Measurements from ENCODE around the gene FAM241B. TPM values are rescaled to one million over a fixed set of nuclear protein-coding genes. Genes with fewer than 3 reads are reported as not detected.

FAM241B gene
- total RNA-seq: 2.8 TPM
- long read RNA-seq, partial matches to known transcripts: 2 of 5 reads
- long read RNA-seq, other reads (novel, unspliced or antisense): 1 of 5 reads

GRCh38 chr10:69629897-69630650 is at the start of gene FAM241B:
TSS of gene FAM241B (plus strand) at chr10:69630247. CDS start at chr10:69631744, 1,497 bp downstream.
- peak; percentile 89 for ATAC-seq
- DNase-seq: peak; percentile 73
- intact Hi-C loops (cut with micrococcal nuclease): no loop called here

GRCh38 chr10:69580435-69580834 is 49.6 kb upstream of the FAM241B start:
- ATAC-seq (no peak), DNase-seq (no peak)
- intact Hi-C loops (cut with micrococcal nuclease): no loop called here

- ATAC-seq (no peak), DNase-seq (no peak)
- intact Hi-C loops (cut with micrococcal nuclease): no loop called here
Measured at GRCh38 chr10:69583106-69583505, 46.9 kb upstream of the FAM241B start.

- DNase-seq (no peak), ATAC-seq (no peak)
- intact Hi-C loops (cut with micrococcal nuclease): no loop called here
Measured at GRCh38 chr10:69584624-69585023, 45.4 kb upstream of the FAM241B start.

GRCh38 chr10:69588358-69588757 is 41.7 kb upstream of the FAM241B start:
- intact Hi-C loops (cut with micrococcal nuclease): no loop called here
- ATAC-seq (no peak), DNase-seq (no peak)

GRCh38 chr10:69600761-69601330 is 29.2 kb upstream of the FAM241B start:
- intact Hi-C loops (cut with micrococcal nuclease): no loop called here
- no peak for ATAC-seq
- DNase-seq: no peak

GRCh38 chr10:69609077-69609476 is 21.0 kb upstream of the FAM241B start:
- no peak for DNase-seq
- ATAC-seq: no peak
- intact Hi-C loops (cut with micrococcal nuclease): no loop called here

GRCh38 chr10:69612760-69613159 is 17.3 kb upstream of the FAM241B start:
- no peak for ATAC-seq
- intact Hi-C loops (cut with micrococcal nuclease): no loop called here
- DNase-seq: no peak

GRCh38 chr10:69614130-69614529 is 15.9 kb upstream of the FAM241B start:
- DNase-seq (no peak), ATAC-seq (no peak)
- intact Hi-C loops (cut with micrococcal nuclease): no loop called here

GRCh38 chr10:69616358-69616757 is 13.7 kb upstream of the FAM241B start:
- DNase-seq (no peak), ATAC-seq (no peak)
- intact Hi-C loops (cut with micrococcal nuclease): no loop called here

GRCh38 chr10:69618746-69619145 is 11.3 kb upstream of the FAM241B start:
- ATAC-seq: no peak
- DNase-seq: no peak
- intact Hi-C loops (cut with micrococcal nuclease): no loop called here

- no peak for DNase-seq
- intact Hi-C loops (cut with micrococcal nuclease): no loop called here
- no peak for ATAC-seq
Measured at GRCh38 chr10:69619626-69620025, 10.4 kb upstream of the FAM241B start.

GRCh38 chr10:69620625-69621024 is 9.4 kb upstream of the FAM241B start:
- intact Hi-C loops (cut with micrococcal nuclease): no loop called here
- no peak for DNase-seq
- no peak for ATAC-seq

- no peak for DNase-seq
- intact Hi-C loops (cut with micrococcal nuclease): no loop called here
- ATAC-seq: no peak
Measured at GRCh38 chr10:69624245-69624786, 5.7 kb upstream of the FAM241B start.

- intact Hi-C loops (cut with micrococcal nuclease): no loop called here
- ATAC-seq (no peak), DNase-seq (no peak)
Measured at GRCh38 chr10:69626826-69627225, 3.2 kb upstream of the FAM241B start.

- ATAC-seq: peak; percentile 47
- intact Hi-C loops (cut with micrococcal nuclease): no loop called here
- no peak for DNase-seq
Measured at GRCh38 chr10:69628891-69629290, 1.2 kb upstream of the FAM241B start.

- ATAC-seq (no peak), DNase-seq (no peak)
- intact Hi-C loops (cut with micrococcal nuclease): no loop called here
Measured at GRCh38 chr10:69629519-69629896, 539 bp upstream of the FAM241B start.

- intact Hi-C loops (cut with micrococcal nuclease): no loop called here
- no peak for DNase-seq
- no peak for ATAC-seq
Measured at GRCh38 chr10:69630651-69631400, 779 bp downstream of the FAM241B start.

- intact Hi-C loops (cut with micrococcal nuclease): no loop called here
- no peak for ATAC-seq
- no peak for DNase-seq
Measured at GRCh38 chr10:69631566-69631965, 1.5 kb downstream of the FAM241B start.
